H9 (cell line): Measurements from ENCODE around the gene MEIS2. TPM values are rescaled to one million over a fixed set of nuclear protein-coding genes. Genes with fewer than 3 reads are reported as not detected.

Experiments used
- DNase-seq: peaks from one replicate; pipeline ENCODE4 v3.0.0-alpha.2; 2017
- H2AFZ ChIP-seq: one replicate; pipeline ENCODE4 v1.6.1; 2013; ENCODE audit warnings: mild to moderate bottlenecking, low read length, control low read depth, moderate library complexity
- H2AK5ac ChIP-seq: 2 replicates; pipeline ENCODE4 v1.6.1; 2013; ENCODE audit warnings: low read length, control low read depth, mixed read lengths; ENCODE audit not compliant: insufficient read length
- H2BK120ac ChIP-seq: one replicate; pipeline ENCODE4 v1.6.1; 2013; ENCODE audit warnings: low read depth, mild to moderate bottlenecking, low read length, control low read depth, inconsistent platforms; ENCODE audit not compliant: poor library complexity, severe bottlenecking
- H2BK12ac ChIP-seq: 2 replicates; pipeline ENCODE4 v1.6.1; 2013; ENCODE audit warnings: low read length, control low read depth, mixed read lengths, low read depth; ENCODE audit not compliant: insufficient read length
- H2BK15ac ChIP-seq: 2 replicates; pipeline ENCODE4 v1.6.1; 2013; ENCODE audit warnings: low read depth, low read length, control low read depth
- H2BK20ac ChIP-seq: one replicate; pipeline ENCODE4 v1.6.1; 2013; ENCODE audit warnings: low read depth, mild to moderate bottlenecking, low read length, control low read depth, inconsistent platforms; ENCODE audit not compliant: poor library complexity, severe bottlenecking
- H2BK5ac ChIP-seq: 2 replicates; pipeline ENCODE4 v1.6.1; 2013; ENCODE audit warnings: low read length, control low read depth, mixed read lengths; ENCODE audit not compliant: insufficient read length
- H3K14ac ChIP-seq: 2 replicates; pipeline ENCODE4 v1.6.1; 2013; ENCODE audit warnings: low read length, control low read depth; ENCODE audit not compliant: insufficient read depth
- H3K18ac ChIP-seq: 2 replicates; pipeline ENCODE4 v1.6.1; 2013; ENCODE audit warnings: low read depth, mild to moderate bottlenecking, mixed read lengths, low read length, control low read depth; ENCODE audit not compliant: insufficient read length
- H3K23ac ChIP-seq: 2 replicates; pipeline ENCODE4 v1.6.1; 2013; ENCODE audit warnings: low read length, control low read depth, mixed read lengths, low read depth; ENCODE audit not compliant: insufficient read length
- H3K23me2 ChIP-seq: 2 replicates; pipeline ENCODE4 v1.6.1; 2013; ENCODE audit warnings: low read depth, mild to moderate bottlenecking, mixed read lengths, low read length, control low read depth; ENCODE audit not compliant: insufficient read length, poor library complexity, severe bottlenecking
- H3K27ac ChIP-seq: 2 replicates; pipeline ENCODE4 v1.5.1; 2013; ENCODE audit warnings: low read length, control low read depth, mixed read lengths, low read depth; ENCODE audit not compliant: insufficient read length
- H3K27me3 ChIP-seq: 2 replicates; pipeline ENCODE4 v1.6.1; 2013; ENCODE audit warnings: low read length, control low read depth, inconsistent platforms; ENCODE audit not compliant: insufficient read depth
- H3K4ac ChIP-seq: 2 replicates; pipeline ENCODE4 v1.6.1; 2013; ENCODE audit warnings: low read depth, mild to moderate bottlenecking, control low read depth, inconsistent platforms, low read length, moderate library complexity
- H3K4me1 ChIP-seq: 2 replicates; pipeline ENCODE4 v1.6.1; 2013; ENCODE audit warnings: low read length, control low read depth, inconsistent platforms; ENCODE audit not compliant: insufficient read depth
- H3K4me2 ChIP-seq: 2 replicates; pipeline ENCODE4 v1.6.1; 2013; ENCODE audit warnings: low read length, control low read depth, mixed read lengths; ENCODE audit not compliant: insufficient read length, insufficient read depth
- H3K56ac ChIP-seq: 2 replicates; pipeline ENCODE4 v1.6.1; 2013; ENCODE audit warnings: low read depth, mild to moderate bottlenecking, mixed read lengths, low read length, control low read depth; ENCODE audit not compliant: insufficient read length
- H3K79me1 ChIP-seq: 2 replicates; pipeline ENCODE4 v1.6.1; 2013; ENCODE audit warnings: low read depth, mild to moderate bottlenecking, moderate library complexity, low read length, control low read depth, inconsistent platforms; ENCODE audit not compliant: insufficient read depth, poor library complexity, severe bottlenecking
- H3K79me2 ChIP-seq: 2 replicates; pipeline ENCODE4 v1.6.1; 2013; ENCODE audit warnings: low read length, control low read depth, inconsistent platforms; ENCODE audit not compliant: insufficient read depth
- H3K9ac ChIP-seq: 2 replicates; pipeline ENCODE4 v1.6.1; 2013; ENCODE audit warnings: low read length, control low read depth, mixed read lengths; ENCODE audit not compliant: insufficient read length; ENCODE audit errors: extremely low read depth
- H3K9me3 ChIP-seq: one replicate; pipeline ENCODE4 v1.6.1; 2013; ENCODE audit warnings: low read depth, low read length, inconsistent platforms; ENCODE audit not compliant: control insufficient read depth
- H3T11ph ChIP-seq: one replicate; pipeline ENCODE4 v1.6.1; 2013; ENCODE audit warnings: mild to moderate bottlenecking, low read length, control low read depth, inconsistent platforms
- H4K20me1 ChIP-seq: one replicate; pipeline ENCODE4 v1.6.1; 2013; ENCODE audit not compliant: control insufficient read depth, insufficient read length, insufficient read depth
- H4K5ac ChIP-seq: 2 replicates; pipeline ENCODE4 v1.6.1; 2013; ENCODE audit warnings: low read depth, mild to moderate bottlenecking, mixed read lengths, low read length, control low read depth; ENCODE audit not compliant: insufficient read length
- H4K8ac ChIP-seq: replicated peaks from 2 replicates; pipeline ENCODE4 v1.6.1; 2013; ENCODE audit warnings: low read length, control low read depth, mixed read lengths, low read depth; ENCODE audit not compliant: insufficient read length
- H4K91ac ChIP-seq: 2 replicates; pipeline ENCODE4 v1.6.1; 2013; ENCODE audit warnings: low read depth, mild to moderate bottlenecking, moderate library complexity, mixed read lengths, low read length, control low read depth; ENCODE audit not compliant: insufficient read length
- H3K27ac Mint-ChIP-seq, 3 experiments: 2 replicates in 2 of 3; 3 replicates in 1 of 3; pipeline ENCODE4 v1.8.0; 2020 to 2021; ENCODE audit warnings: mixed read lengths in 3 of 3, mild to moderate bottlenecking in 1 of 3, moderate library complexity in 1 of 3
- H3K27me3 Mint-ChIP-seq: 2 replicates; pipeline ENCODE4 v1.8.0; 2021; ENCODE audit warnings: low read depth, mild to moderate bottlenecking, moderate library complexity, mixed read lengths
- H3K36me3 Mint-ChIP-seq, 3 experiments: 2 replicates in 2 of 3; 3 replicates in 1 of 3; pipeline ENCODE4 v1.8.0; 2020 to 2021; ENCODE audit warnings: low read depth in 3 of 3, mixed read lengths in 3 of 3; ENCODE audit not compliant: insufficient read depth in 1 of 3
- H3K4me1 Mint-ChIP-seq, 2 experiments: 2 replicates each; pipeline ENCODE4 v1.8.0; 2020; ENCODE audit warnings: mixed read lengths in 2 of 2
- H3K4me3 Mint-ChIP-seq, 2 experiments: 2 replicates in 1 of 2; 3 replicates in 1 of 2; pipeline ENCODE4 v1.8.0; 2020 to 2021; ENCODE audit warnings: mild to moderate bottlenecking in 2 of 2, mixed read lengths in 2 of 2, moderate library complexity in 1 of 2
- H3K9me3 Mint-ChIP-seq, 2 experiments: 2 replicates in 1 of 2; 3 replicates in 1 of 2; pipeline ENCODE4 v1.8.0; 2020; ENCODE audit warnings: mild to moderate bottlenecking in 2 of 2, mixed read lengths in 2 of 2, moderate library complexity in 1 of 2
- CTCF ChIP-seq: fragments of 200-600 bp; sonication (generic); conservative IDR thresholded peaks from 3 replicates; pipeline ENCODE4 v1.8.0; 2021; ENCODE audit warnings: antibody characterized with exemption, mild to moderate bottlenecking
- WGBS: extraction: QIAGEN DNeasy Blood & Tissue Kit; methylation state at CpG from one replicate; pipeline ENCODE4 v1.1.7; 2013; ENCODE audit warnings: missing lambda C conversion rate, low lambda C conversion rate, mixed read lengths; ENCODE audit not compliant: insufficient read length; ENCODE audit errors: extremely low coverage; 5-methylcytosine and 5-hydroxymethylcytosine counted together
- total RNA-seq: library from RNA; stranded (reverse); gene quantifications from 2 replicates; pipeline ENCODE4 v1.2.1, GENCODE V29; 2021

Gene MEIS2
- total RNA-seq, 1 experiment from 2014 or later, result 0.35 TPM

GRCh38 chr15:37040072-37040742 lies 60.1 kb downstream of the MEIS2 start:
- H3K27ac Mint-ChIP-seq, result no peak overlapping the region
- no peak overlapping the region for H2BK5ac ChIP-seq
- H3K18ac ChIP-seq, result no peak overlapping the region
- H3K9ac ChIP-seq, result no peak overlapping the region
- no peak overlapping the region for H3K23ac ChIP-seq
- peaks cover 3% of the 10 kb centered on the region; the same call in 1 of the 2 replicates for H3K4me1 ChIP-seq
- no peaks in the 10 kb centered on the region for H3K79me2 ChIP-seq
- H2BK120ac ChIP-seq, result no peak overlapping the region
- H3K4me1 Mint-ChIP-seq, result peaks cover 18 to 39% of the 10 kb centered on the region in 2 experiments
- H3K9me3 Mint-ChIP-seq, result peaks cover 0 to 3% of the 10 kb centered on the region in 2 experiments; a peak in 1 of 5 replicates
- no peak overlapping the region for H2BK20ac ChIP-seq
- no peak overlapping the region for H4K8ac ChIP-seq
- TF ChIP-seq CTCF, result no peak
- no peaks in the 10 kb centered on the region for H3K36me3 Mint-ChIP-seq
- H2AFZ ChIP-seq, result no peak overlapping the region
- no peak overlapping the region for H3K14ac ChIP-seq
- H3K27me3 Mint-ChIP-seq, result no peaks in the 10 kb centered on the region; the same call in 1 of the 2 replicates
- no peak overlapping the region for H3K4me2 ChIP-seq
- no peak overlapping the region for H4K91ac ChIP-seq
- H3K23me2 ChIP-seq, result no peaks in the 10 kb centered on the region
- no peaks in the 10 kb centered on the region for H3K27me3 ChIP-seq
- DNase-seq, result no peak
- no peak overlapping the region for H3T11ph ChIP-seq
- no peaks in the 10 kb centered on the region for H3K79me1 ChIP-seq
- H4K20me1 ChIP-seq, result no peaks in the 10 kb centered on the region
- no peaks in the 10 kb centered on the region for H3K9me3 ChIP-seq
- WGBS, result no CpG with 5 or more reads among the region's 4 CpGs
- H3K4me3 Mint-ChIP-seq, result no peak overlapping the region
- no peak overlapping the region for H3K27ac ChIP-seq
- no peak overlapping the region for H3K4ac ChIP-seq
- no peak overlapping the region for H3K56ac ChIP-seq
- no peak overlapping the region for H4K5ac ChIP-seq
- no peak overlapping the region for H2BK15ac ChIP-seq
- no peak overlapping the region for H2BK12ac ChIP-seq
- H2AK5ac ChIP-seq, result no peak overlapping the region
